Muscle of arm (tissue), 12 donors: ENCODE results near the gene CCDC177. TPM values are rescaled to one million over a fixed set of nuclear protein-coding genes. Genes with fewer than 3 reads are reported as not detected.

Experiments
- DNase-seq: peaks from one replicate; pipeline ENCODE4 v3.0.0-alpha.2; 2013
- polyA plus RNA-seq, 12 donors: library from polyadenylated mRNA; unstranded; fragments of 120-200 nt; gene quantifications; one replicate each; pipeline ENCODE4 v1.2.1, GENCODE V29; 2013; ENCODE audit not compliant: insufficient read length in 12 of 12

The CCDC177 gene
- polyA plus RNA-seq, 12 donors: 0.04 to 0.07 (median 0.04) TPM; not detected in 9

- no peak for DNase-seq
These were observed 7.1 kb downstream of the CCDC177 start for GRCh38 chr14:69567563-69567962.

GRCh38 chr14:69561893-69562292, 12.8 kb downstream of the CCDC177 start:
- DNase-seq: no peak

- no peak for DNase-seq
These were observed 13.8 kb downstream of the CCDC177 start for GRCh38 chr14:69560826-69561225.

GRCh38 chr14:69559581-69560011, 15.1 kb downstream of the CCDC177 start:
- no peak for DNase-seq

- no peak for DNase-seq
These were observed 15.9 kb downstream of the CCDC177 start for GRCh38 chr14:69558774-69559173.

- no peak for DNase-seq
These were observed 20.2 kb downstream of the CCDC177 start for GRCh38 chr14:69554500-69554899.

GRCh38 chr14:69553252-69553651, 21.4 kb downstream of the CCDC177 start:
- no peak for DNase-seq

GRCh38 chr14:69551511-69551910, 23.2 kb downstream of the CCDC177 start:
- no peak for DNase-seq

GRCh38 chr14:69548566-69548965, 26.1 kb downstream of the CCDC177 start:
- no peak for DNase-seq

GRCh38 chr14:69547701-69548348, 26.8 kb downstream of the CCDC177 start:
- peak; percentile 21 for DNase-seq

GRCh38 chr14:69543341-69544115, 31.1 kb downstream of the CCDC177 start:
- DNase-seq: no peak

- no peak for DNase-seq
These were observed 32.4 kb downstream of the CCDC177 start for GRCh38 chr14:69542311-69542710.

GRCh38 chr14:69540654-69541335, 33.9 kb downstream of the CCDC177 start:
- no peak for DNase-seq

- DNase-seq: no peak
These were observed 34.9 kb downstream of the CCDC177 start for GRCh38 chr14:69539631-69540410.

GRCh38 chr14:69538766-69539165, 35.9 kb downstream of the CCDC177 start:
- DNase-seq: no peak

GRCh38 chr14:69537900-69538299, 36.8 kb downstream of the CCDC177 start:
- no peak for DNase-seq

- DNase-seq: no peak
These were observed 37.7 kb downstream of the CCDC177 start for GRCh38 chr14:69536971-69537370.

GRCh38 chr14:69535230-69535848, 39.3 kb downstream of the CCDC177 start:
- peak; percentile 33 for DNase-seq

- DNase-seq: no peak
These were observed 41.9 kb downstream of the CCDC177 start for GRCh38 chr14:69532561-69533340.

GRCh38 chr14:69531135-69531534, 43.5 kb downstream of the CCDC177 start:
- DNase-seq: no peak

- no peak for DNase-seq
These were observed 44.6 kb downstream of the CCDC177 start for GRCh38 chr14:69530095-69530494.
